SIG-M5 treated with dmso at 0.1 percent for 504 hours (cell line): ENCODE measurements around the gene COL23A1.

Source experiments
- DNase-seq: peaks from one replicate; lab custom pipeline; 2025; ENCODE audit not compliant: unreplicated experiment; lab: John Stamatoyannopoulos, UW

The COL23A1 gene

DNA sequence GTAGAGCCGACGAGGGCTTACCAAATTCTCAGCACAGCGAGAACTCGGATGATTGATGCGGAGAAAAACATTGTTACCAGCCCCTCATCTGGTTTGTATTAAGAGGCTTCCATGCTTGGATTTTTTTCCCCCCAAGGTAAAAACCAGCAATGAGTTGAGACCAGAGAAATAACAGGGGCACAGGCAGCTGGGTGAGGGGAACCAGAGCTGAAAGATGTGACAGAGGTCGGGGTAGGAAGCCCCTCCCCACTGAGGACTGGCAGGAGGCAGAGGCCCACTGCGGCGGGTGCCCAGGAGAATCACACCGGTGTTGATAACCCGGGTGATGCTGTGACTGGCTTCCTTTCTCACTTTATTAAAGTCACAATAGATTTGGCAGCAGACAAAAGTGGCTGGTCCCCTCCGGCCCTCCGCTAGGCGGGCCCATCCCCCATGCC is 241.1 kb downstream of the COL23A1 start:
- DNase-seq, result no peak

DNA sequence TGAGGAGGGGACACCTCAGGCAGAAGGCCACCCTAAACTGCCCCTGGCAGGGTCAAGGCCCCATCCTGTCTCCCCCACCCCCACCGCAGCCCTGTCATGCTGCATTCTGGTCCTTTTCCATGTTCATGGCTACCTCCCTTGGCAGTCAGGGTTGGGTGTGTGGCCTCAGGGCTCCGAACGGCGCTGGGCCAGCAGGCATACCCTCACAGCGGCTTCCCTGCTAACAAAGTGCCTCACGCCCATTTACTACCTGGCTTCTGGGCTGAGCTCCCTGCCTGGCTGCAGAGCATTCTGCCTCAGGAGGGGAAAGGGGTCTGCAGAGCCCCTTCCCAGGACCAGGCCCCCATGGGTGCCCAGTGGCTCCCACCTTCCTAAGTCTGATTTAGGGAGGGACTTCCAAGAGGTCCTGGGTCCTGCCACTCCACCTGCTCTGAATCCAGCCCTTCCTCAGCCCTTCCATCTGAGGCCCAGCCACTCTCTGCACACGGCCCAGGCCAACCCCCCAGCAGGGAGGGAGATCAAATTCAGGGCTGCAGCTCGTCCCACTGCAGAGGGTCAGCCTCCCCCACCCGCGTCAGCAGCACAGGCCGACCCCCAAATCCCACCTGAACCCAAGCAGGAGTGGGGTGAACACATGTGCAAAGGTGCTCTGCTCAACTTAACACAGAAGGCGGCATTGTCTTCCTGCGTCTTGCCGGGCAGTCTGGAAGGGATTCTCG is 241.7 kb downstream of the COL23A1 start:
- DNase-seq, result no peak

DNA sequence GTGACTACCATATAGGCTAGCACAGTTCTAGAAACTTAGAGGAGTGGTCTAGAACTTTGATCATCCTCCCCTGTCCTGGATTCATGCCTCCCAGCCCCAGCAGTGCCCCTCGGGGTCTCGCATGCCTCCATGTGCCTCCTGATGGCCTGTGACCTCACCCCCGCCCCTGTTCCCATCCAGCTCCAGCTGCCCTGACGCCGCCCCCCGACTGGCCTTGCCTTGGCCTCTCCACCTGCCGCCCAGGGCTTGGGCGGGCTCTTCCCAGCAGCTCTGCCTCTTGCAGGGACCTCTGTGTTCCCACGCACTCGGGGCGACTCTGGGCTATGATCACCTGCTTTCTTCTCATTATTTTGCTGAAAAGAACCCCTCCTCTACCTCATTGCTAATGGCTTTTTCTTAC is 242.2 kb downstream of the COL23A1 start:
- DNase-seq, result no peak

DNA sequence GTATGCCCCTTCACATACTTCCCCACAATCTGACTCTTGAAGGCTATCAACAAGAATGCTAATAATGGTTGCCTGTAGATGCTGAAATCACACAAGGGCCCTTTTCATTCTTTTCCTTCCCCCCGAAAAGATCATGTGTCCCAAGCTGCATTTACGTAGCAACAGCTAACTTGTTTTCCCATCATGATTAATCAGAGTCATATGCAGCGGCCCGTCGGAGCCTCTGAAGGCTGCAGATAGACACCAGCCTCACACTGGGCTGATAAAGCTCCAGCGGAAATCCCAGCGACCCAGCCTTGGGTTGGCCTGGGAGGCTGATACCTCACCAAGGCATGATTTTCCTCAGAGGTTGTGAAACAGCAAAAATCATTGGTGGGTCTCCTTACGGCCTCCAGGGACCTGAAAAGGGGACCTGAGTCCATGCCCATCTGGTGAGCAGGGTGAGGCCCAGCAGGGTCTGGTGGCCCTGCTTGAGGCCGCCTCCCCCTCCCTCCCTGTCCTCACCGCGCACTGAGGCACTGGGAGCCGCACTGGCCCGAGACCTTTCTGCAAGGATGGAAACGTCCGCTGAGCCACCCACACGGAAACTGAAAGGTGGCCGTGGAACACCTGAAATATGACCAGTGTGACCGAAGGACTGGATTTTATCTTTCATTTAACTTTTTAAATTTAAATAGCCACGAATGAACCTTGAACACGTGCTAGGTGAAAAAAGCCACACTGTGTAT is 243.4 kb downstream of the COL23A1 start:
- DNase-seq, result no peak

DNA sequence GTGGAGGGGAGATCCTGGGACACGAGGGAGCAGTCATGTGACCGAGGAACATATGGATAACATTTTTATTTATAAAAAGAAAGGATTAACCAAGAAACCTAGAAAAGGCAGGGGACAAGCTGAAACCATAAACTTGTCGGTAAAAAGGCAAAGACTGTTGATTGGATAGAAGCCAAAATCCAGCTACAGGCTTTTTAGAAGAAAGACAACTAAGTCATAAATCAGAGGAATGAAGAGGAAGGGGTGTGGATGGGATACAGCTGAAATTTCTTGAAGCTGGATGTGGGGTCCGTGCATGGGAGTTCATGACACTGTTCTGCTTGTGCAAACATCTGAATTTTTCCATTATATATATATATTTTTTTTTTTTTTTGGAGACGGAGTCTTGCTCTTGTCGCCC is 246.9 kb downstream of the COL23A1 start:
- no peak for DNase-seq

DNA sequence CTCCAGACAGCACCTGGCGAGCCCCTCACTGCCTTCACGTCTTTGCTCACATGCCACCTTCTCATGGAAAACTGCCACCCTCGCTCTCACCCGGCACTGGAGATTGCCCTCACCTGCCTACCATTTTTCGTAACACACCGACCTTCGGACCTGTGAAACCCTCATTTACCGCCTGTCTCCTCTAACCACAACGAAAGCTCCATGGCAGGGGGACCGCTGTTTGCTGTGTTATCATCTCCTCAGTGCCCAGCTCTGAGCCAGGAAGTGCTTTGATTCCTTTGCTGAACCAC is 248.4 kb downstream of the COL23A1 start:
- no peak for DNase-seq

DNA sequence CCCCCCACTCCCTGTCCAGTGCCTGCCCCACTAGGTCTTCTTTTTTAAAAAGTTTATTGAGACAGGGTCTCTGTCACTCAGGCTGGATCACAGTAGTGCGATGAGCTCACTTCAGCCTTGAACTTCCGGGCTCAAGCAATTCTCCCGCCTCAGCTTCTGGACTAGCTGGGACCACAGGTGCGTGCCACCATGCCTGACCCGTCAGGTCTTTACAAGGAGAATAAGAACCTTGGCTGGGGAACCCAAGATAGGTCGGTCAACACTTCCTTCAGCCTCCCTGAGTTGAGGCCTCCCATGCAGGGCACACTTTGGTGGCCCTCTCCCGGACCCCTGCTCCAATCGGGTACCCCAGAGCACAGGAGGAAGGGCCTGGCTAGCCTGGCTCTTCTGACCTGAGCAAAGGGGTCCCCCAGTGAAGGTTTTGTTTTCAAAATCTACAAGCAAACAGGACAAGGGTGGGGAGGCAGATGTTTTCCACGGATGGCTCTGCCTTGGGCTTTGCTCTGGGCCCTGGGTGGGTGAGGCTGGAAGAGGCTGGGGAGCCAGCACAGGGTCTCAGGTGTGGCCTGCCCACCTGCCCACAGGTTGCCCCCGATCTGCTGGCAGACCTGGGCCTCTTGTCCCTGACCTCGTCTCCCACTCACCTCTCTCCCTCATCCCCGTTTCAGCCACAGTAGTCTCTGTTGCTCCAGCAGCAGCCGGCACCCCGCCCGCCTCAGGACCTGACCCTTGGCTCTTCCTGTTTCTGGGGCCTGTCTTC is 248.9 kb downstream of the COL23A1 start:
- no peak for DNase-seq

DNA sequence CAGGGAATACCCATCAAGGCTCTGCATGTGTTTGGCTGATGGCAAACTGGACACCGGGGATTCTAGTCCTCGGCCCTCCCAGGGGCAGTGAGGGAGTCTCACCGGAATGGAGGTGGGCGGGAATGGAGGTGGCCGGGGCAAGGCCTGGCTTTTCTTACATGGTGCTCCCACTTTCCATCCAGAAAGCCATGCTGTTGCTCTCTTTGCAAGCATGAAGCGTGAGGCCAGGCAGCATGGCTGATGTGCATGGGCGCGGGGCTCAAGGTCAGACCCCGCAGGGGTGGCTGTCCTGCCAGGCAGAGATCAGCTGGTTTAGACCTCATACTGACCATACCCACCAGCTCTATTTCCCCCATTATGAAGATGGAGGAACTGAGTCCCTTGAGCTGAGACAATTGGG is 249.6 kb downstream of the COL23A1 start:
- no peak for DNase-seq

DNA sequence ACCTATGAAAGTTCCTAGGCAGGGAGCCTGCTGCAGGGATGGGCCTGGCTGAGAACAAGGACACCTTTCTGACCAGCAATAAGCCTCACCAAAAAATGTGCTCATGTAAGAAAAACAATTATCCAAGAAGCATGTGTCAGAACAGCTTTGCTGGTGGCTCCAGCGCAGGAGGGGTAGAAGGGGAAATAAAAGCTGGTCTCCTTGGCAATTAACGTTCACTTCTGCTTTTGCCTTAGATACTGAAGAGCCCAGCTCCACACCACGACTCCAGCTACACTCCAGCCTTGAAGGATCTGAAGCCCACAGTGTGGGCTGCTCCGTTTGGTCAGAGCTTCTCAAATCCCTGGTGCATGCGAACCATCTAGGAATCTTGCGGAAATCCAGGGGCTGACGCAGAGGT is 250.0 kb downstream of the COL23A1 start:
- peak; percentile 86 for DNase-seq

DNA sequence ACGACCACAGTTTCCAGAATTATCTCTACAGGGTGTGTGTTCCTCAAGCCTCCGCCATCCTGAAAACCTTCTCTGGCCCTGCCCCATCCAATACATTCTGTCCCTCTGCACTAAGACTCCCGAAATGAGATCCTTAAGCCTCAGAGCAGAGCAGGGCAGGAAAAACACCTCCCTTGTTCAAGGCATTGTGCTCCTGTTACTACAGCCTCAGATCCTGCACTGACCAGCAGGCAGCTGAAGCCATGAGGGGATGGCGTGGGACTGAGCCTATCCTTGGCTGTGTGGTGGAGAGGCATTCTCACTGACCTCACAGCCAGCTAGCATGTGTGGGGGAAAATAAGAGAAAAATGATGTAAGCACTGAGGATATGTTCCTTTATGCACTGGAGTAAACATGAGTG is 250.9 kb downstream of the COL23A1 start:
- no peak for DNase-seq

DNA sequence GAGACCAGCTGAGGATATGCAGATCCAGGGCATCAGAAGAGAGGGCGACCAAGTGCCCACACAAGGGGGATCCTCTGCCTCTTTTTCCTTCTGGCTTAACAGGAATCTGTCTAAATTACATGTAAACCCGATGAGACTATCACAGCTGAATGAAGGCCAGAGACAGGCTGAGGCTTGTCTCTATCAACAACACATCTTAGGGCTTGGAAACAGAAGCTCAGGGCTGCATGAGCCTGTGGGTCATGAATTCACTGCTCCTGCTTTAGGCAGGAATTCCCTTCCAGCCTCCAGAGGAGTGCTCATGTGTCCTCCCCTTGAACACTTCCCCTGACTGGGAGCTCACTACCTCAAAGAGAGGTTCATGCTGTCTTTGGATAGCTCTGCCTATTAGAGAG is 251.4 kb downstream of the COL23A1 start:
- DNase-seq, result no peak

DNA sequence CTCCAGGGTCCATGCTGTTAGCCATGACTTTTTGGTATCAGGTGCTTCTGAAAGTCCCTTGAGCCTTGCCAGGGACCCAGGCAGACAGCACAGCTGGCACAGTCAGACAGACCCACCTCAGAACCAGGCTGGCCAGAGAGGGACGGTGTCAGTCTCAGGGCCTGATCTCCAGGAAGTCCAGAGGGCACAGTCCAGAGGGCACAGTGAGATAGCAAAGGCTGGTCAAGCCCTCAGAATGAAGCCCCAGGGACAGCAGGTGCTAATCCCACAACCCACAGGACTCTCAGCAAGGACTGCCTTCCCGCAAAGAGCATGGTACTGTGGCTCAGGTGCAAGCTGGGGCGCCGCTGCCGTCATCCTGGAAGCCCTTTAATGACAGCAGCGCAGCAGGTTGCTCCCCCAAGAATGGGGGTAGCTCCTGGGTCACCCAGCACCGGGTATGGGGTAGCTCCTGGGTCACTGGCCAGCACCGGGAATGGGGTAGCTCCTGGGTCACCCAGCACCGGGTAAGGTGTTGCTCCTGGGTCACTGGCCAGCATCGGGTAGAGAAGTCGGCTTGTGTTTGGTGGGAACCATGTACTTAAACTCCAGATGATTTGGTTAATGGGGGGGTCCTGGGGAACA is 252.0 kb downstream of the COL23A1 start:
- no peak for DNase-seq

DNA sequence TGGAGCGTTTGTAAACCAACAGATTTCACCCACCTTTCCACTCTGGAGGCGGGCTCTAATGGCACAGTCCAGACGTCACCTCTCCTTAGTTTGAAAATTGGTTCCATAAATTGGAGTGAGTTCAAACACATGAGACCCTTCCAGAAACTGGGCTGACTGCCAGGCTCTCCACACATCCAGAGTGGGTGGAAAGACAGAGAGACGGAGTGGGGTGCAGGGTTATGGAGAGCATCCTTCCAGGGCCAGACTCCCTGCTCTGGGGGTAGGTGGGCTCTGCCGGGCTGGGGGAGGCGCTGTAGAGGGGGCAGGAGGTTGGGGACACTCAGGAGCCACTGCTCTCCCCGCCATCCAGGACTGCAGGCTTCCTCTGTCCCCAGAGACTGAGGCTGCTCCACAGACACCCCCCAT is 252.9 kb downstream of the COL23A1 start:
- no peak for DNase-seq

DNA sequence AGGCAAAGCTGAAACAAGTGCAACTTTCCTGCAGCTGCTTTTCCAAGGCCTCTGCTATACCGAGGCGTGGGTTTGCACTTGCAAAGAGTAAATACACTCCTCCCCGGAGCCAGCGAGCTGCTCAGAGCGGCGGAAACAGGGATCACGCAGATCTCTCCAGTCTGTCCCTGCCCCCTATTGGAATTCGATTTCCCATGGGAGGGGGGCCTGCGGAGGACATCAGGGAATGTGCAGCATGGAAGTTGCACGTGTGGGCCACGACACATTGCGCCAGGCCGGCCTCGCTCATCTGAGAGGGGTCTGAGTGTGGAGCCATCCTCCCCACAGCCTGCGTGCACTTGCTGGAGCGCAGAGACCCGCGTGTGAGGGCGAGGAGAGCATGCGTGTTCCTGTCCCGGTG is 253.3 kb downstream of the COL23A1 start:
- no peak for DNase-seq

DNA sequence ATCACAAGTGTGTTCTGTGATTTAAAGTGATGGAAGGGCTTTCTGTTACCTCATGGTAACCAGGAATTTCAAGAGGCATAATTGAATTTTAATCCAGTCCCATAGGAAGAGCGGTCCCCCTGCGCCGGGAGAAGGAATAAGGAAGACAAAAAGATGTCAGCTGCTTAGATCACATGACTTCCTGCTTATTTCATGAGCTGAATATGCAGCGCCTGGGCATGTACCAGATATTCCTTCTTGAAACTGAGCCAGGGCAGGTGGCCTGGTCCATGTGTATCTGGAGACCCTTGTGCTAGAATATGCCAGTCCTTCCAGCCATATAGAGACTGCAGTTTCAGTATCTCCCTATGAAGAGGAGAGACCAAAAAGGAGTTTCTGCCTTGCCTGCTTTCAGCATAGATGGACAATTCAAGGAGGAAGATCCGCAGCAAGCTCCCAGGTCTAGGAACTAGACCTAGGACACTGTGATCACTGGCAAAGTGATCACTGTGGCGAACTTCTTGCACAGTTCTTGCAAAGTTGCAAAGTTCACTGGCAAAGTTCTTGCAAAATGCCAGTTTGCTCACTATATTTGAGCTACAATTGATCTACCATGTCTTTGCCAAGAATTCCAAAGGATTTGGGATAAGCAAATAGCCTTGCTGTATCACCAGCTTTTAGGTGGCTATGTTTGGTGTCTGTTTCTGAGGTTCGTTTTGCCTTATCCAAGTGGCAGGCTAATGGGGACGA is 254.7 kb downstream of the COL23A1 start:
- no peak for DNase-seq

DNA sequence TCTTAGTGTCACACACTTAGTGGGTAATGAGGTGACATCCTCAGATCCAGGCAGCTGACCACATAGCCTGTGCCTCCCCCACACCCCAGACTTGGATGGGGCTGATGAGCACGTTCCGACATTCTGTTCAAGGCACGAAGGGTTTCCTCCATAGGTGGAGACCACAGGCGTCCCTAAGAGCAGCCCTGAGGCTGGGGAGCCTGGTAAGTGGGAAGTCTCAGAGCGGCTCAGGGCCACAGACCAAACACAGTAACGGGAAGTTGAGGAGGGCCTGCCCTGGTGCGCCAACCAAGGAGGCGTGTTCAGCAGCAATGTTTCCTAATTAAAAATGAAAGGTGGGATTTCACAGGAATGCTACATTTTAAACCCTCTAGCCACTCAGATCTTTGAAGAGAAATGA is 255.3 kb downstream of the COL23A1 start:
- DNase-seq, result no peak

DNA sequence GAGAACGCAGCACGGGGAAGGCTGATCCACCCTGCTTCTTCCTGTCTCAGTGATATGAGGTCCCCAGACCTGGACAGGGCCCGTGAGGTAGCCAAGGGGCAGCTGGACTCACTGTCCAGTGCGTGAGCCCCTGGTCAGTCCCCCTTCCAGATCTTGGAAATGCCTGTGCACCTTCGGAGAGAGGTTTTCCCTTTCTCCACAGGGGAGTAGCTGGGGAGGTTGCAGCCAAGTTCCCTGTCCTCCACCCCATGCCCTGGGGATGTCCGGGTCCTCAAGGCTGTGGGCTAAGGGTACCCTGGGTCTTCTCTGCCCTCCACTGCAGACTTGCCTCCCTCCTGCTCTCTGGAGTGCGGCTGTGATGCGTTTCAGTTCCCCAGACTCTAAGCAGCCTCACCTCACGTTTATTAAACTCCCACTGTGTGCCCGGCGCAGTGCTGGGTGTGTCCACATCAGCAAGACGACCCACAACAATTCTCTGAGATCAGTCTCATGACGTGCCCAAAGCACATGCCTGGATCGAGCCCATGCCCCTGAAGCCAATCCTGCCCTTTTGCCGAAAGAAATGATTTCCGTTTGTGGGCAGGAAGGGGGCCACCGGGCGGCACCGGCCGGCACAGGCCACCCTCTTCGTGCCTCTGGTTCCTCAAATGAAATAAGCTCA is 256.2 kb downstream of the COL23A1 start:
- DNase-seq, result no peak

DNA sequence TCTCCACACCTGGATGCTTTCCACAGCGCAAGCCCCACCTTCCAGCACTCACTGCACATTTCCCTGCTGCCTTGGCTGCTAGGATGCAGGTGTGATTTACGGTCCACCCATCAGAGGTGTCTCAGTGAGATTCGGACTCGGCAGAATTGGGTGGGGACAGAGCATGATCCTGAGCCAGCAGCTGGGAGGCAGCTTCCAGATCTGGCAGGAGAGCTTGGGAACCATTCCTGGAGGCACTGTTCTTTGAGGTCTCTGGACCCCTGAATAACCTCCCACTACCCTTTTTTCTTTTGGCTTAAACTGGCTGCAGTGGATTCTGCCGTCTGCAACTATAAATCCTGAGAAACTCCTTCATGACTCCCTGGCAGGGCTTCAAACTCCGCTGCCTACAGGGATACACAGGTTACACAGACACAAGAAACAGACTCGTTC is 258.0 kb downstream of the COL23A1 start:
- DNase-seq, result no peak

DNA sequence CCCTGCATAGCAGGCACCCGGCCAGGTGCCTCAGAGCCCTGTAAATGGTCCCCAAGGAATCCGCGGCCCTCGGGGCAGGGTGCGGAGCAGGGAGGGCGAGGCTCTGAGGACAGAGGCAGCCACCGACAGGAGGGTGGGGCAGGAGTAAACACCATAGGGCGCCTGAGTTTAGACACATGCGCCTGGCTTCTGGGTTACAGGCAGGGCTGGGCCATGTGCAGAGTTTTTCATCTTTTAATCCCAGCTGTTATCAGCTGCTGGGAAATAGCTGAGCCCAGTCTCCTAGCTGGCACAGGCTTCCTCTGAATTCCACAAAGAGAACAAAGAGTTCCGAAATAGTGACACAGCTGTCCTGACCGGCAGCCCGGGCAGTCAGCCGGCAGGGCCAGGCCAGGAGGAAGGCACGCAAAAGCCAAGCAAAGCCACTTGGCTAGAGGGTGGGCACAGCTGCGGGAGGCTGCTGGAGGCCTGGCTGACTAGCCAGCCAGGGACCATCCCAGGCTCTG is 258.6 kb downstream of the COL23A1 start:
- DNase-seq, result no peak

DNA sequence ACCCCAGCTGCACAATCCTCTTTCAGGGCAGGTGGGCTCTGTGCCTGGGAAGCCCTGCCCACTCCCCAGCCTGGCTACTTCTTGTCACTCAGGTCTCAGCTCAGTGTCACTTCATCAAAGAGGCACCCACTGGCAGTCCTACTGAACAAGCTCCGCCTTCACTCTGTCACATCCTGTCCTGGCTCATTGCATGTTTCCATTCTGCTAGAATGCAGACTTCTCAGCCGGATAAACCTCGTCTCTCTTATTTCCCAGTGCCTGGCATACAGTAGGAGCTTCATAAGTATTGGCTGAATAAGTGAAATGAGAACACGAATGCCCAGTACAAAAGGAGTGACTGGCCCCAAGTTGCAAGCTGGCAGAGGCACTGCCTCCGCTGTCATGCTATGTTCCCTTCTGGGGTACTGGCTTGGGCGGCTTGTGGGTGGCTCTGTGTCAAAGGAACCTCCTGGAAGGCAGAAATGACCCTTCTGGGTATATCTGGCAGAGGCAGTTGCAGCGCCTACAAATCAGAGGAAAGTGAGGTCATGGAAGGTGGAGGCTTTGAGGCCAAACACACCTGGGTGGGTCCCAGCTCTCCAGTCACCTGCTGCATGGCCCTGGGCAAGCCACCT is 259.3 kb downstream of the COL23A1 start:
- DNase-seq, result no peak
